NCI-H2171 treated with DMSO at 0.1 percent for 48 hours (cell line): ENCODE data around the gene NDUFA12.
A peak's percentile ranks its signal among the peaks of the same experiment; 100 is the strongest.
"Not testable (repeated sequence)": the region's sequence is repeated elsewhere in the genome, so short reads cannot be mapped to it uniquely, and the experiment has no call there.

Experiments
- DNase-seq: peaks from one replicate; lab custom pipeline; 2025; lab: John Stamatoyannopoulos, UW

The NDUFA12 gene

GRCh38 chr12:95003213-95003920 lies at the start of gene NDUFA12:
NDUFA12 (minus strand) TSS chr12:95003697; CDS start chr12:95003680, 17 bp downstream.
- DNase-seq = peak; percentile 95

GRCh38 chr12:95051241-95051640 lies 47.7 kb upstream of the NDUFA12 start:
- DNase-seq = no peak

GRCh38 chr12:95037906-95038305 lies 34.4 kb upstream of the NDUFA12 start:
- DNase-seq = no peak

- DNase-seq = no peak
Observed at GRCh38 chr12:95034750-95035149, 31.3 kb upstream of the NDUFA12 start.

GRCh38 chr12:95022477-95022876 lies 19.0 kb upstream of the NDUFA12 start:
- no peak for DNase-seq

GRCh38 chr12:95017482-95017881 lies 14.0 kb upstream of the NDUFA12 start:
- no peak for DNase-seq

GRCh38 chr12:95016120-95016519 lies 12.6 kb upstream of the NDUFA12 start:
- DNase-seq = no peak

GRCh38 chr12:95014554-95014953 lies 11.1 kb upstream of the NDUFA12 start:
- DNase-seq = no peak

GRCh38 chr12:95006206-95006605 lies 2.7 kb upstream of the NDUFA12 start:
- no peak for DNase-seq

- DNase-seq = no peak
Observed at GRCh38 chr12:95004610-95005009, 1.1 kb upstream of the NDUFA12 start.

GRCh38 chr12:95003921-95004272 lies 400 bp upstream of the NDUFA12 start:
- DNase-seq = no peak

GRCh38 chr12:95002754-95003153 lies 743 bp downstream of the NDUFA12 start:
- no peak for DNase-seq

- no peak for DNase-seq
Observed at GRCh38 chr12:94998326-94998725, 5.2 kb downstream of the NDUFA12 start.

GRCh38 chr12:94997726-94998125 lies 5.8 kb downstream of the NDUFA12 start:
- no peak for DNase-seq

GRCh38 chr12:94997061-94997460 lies 6.4 kb downstream of the NDUFA12 start:
- no peak for DNase-seq

GRCh38 chr12:94994312-94994711 lies 9.2 kb downstream of the NDUFA12 start:
- no peak for DNase-seq

GRCh38 chr12:94993855-94994254 lies 9.6 kb downstream of the NDUFA12 start:
- DNase-seq = not testable (repeated sequence)

GRCh38 chr12:94990222-94990621 lies 13.3 kb downstream of the NDUFA12 start:
- DNase-seq = no peak

GRCh38 chr12:94988471-94988870 lies 15.0 kb downstream of the NDUFA12 start:
- DNase-seq = no peak

GRCh38 chr12:94987801-94988200 lies 15.7 kb downstream of the NDUFA12 start:
- no peak for DNase-seq

- DNase-seq = no peak
Observed at GRCh38 chr12:94987076-94987669, 16.3 kb downstream of the NDUFA12 start.

GRCh38 chr12:94985099-94985498 lies 18.4 kb downstream of the NDUFA12 start:
- DNase-seq = not testable (repeated sequence)

- DNase-seq = no peak
Observed at GRCh38 chr12:94983321-94983720, 20.2 kb downstream of the NDUFA12 start.

- DNase-seq = peak; percentile 28
Observed at GRCh38 chr12:94982456-94982855, 21.0 kb downstream of the NDUFA12 start.
